Transverse colon (tissue), 3 donors: Measurements from ENCODE around the gene DLG5.

Experiments
- CTCF ChIP-seq, 5 experiments: fragments of 200-600 bp in 3 of 5; fragments of 450-650 bp in 2 of 5; sonication (generic) in 3 of 5; IDR thresholded peaks; 1 replicate in 2 of 5; 2 replicates in 3 of 5; pipeline ENCODE4 v1.5.1; 2016 to 2017; ENCODE audit warnings: antibody characterized with exemption in 5 of 5, inconsistent platforms in 3 of 5, mild to moderate bottlenecking in 2 of 5, moderate library complexity in 1 of 5
- POLR2A ChIP-seq: fragments of 450-650 bp; IDR thresholded peaks from one replicate; pipeline ENCODE4 v1.6.1; 2016; ENCODE audit warnings: antibody characterized with exemption, mild to moderate bottlenecking, moderate library complexity

- TF ChIP-seq CTCF (IDR thresholded peaks at IDR 0.05) (no peak), POLR2A (no peak)
Observed at GRCh38 chr10:77959887-77960455, 33.4 kb upstream of the DLG5 start.
